Hepatocyte (in vitro differentiated cells): ENCODE measurements around the gene B4GALT5. TPM values are rescaled to one million over a fixed set of nuclear protein-coding genes. Genes with fewer than 3 reads are reported as not detected.

Source experiments
- DNase-seq: peaks from one replicate; pipeline ENCODE4 v3.0.0-alpha.2; 2016; ENCODE audit warnings: low spot score
- H2AFZ ChIP-seq: fragments of 200-600 bp; sonication (generic); 2 replicates; pipeline ENCODE4 v1.6.0; 2016; ENCODE audit warnings: antibody characterized with exemption, mild to moderate bottlenecking
- H3K27ac ChIP-seq: fragments of 200-600 bp; sonication (generic); 2 replicates; pipeline ENCODE4 v1.5.1; 2016; ENCODE audit warnings: mild to moderate bottlenecking
- H3K27me3 ChIP-seq: fragments of 200-600 bp; sonication (generic); 2 replicates; pipeline ENCODE4 v1.6.1; 2016
- H3K36me3 ChIP-seq: fragments of 200-600 bp; sonication (generic); replicated peaks from 2 replicates; pipeline ENCODE4 v1.5.1; 2016; ENCODE audit warnings: low read depth; ENCODE audit not compliant: insufficient read depth
- H3K4me1 ChIP-seq: fragments of 200-600 bp; sonication (generic); 2 replicates; pipeline ENCODE4 v1.5.1; 2016; ENCODE audit warnings: mild to moderate bottlenecking, moderate library complexity; ENCODE audit not compliant: insufficient read depth
- H3K4me2 ChIP-seq: fragments of 200-600 bp; sonication (generic); 2 replicates; pipeline ENCODE4 v1.6.0; 2016
- H3K4me3 ChIP-seq: fragments of 200-600 bp; sonication (generic); 2 replicates; pipeline ENCODE4 v1.5.1; 2016; ENCODE audit warnings: mild to moderate bottlenecking
- H3K79me2 ChIP-seq: fragments of 200-600 bp; sonication (generic); 2 replicates; pipeline ENCODE4 v1.6.0; 2017; ENCODE audit warnings: mild to moderate bottlenecking
- H3K9me2 ChIP-seq: fragments of 200-600 bp; sonication (generic); replicated peaks from 2 replicates; pipeline ENCODE4 v1.6.0; 2017; ENCODE audit warnings: mild to moderate bottlenecking; ENCODE audit not compliant: insufficient read depth
- H3K9me3 ChIP-seq: fragments of 200-600 bp; sonication (generic); 2 replicates; pipeline ENCODE4 v1.5.1; 2016; ENCODE audit warnings: low read depth, mild to moderate bottlenecking
- H4K20me1 ChIP-seq: fragments of 200-600 bp; sonication (generic); 2 replicates; pipeline ENCODE4 v1.6.0; 2016; ENCODE audit warnings: mild to moderate bottlenecking; ENCODE audit not compliant: insufficient read depth, poor library complexity, severe bottlenecking
- CTCF ChIP-seq: fragments of 200-600 bp; sonication (generic); IDR thresholded peaks from 2 replicates; pipeline ENCODE4 v1.5.1; 2016; ENCODE audit warnings: antibody characterized with exemption, mild to moderate bottlenecking; ENCODE audit not compliant: poor library complexity
- EZH2 ChIP-seq: fragments of 200-600 bp; sonication (generic); IDR thresholded peaks from 2 replicates; pipeline ENCODE4 v1.6.1; 2016; ENCODE audit warnings: antibody characterized with exemption, mild to moderate bottlenecking, borderline replicate concordance
- EZH2phosphoT487 ChIP-seq: fragments of 200-600 bp; sonication (generic); IDR thresholded peaks from one replicate; pipeline ENCODE4 v1.6.1; 2018; ENCODE audit warnings: antibody characterized with exemption, mild to moderate bottlenecking, low read depth, moderate library complexity; ENCODE audit not compliant: unreplicated experiment, severe bottlenecking
- WGBS: methylation state at CpG from one replicate; pipeline ENCODE4 v1.1.6; 2016; ENCODE audit warnings: low lambda C conversion rate; ENCODE audit errors: missing lambda C conversion rate; 5-methylcytosine and 5-hydroxymethylcytosine counted together
- polyA plus RNA-seq: library from polyadenylated mRNA; unstranded; fragments of >200 nt; fragmentation: Nextera tagmentation; extraction: Ambion mirVana; gene quantifications from 2 replicates; pipeline ENCODE4 v1.2.1, GENCODE V29; 2016
- total RNA-seq: library from RNA; depleted of rRNA; stranded (reverse); fragments of >200 nt; gene quantifications from 2 replicates; pipeline ENCODE4 v1.2.3, GENCODE V29; 2014

B4GALT5 gene
- total and polyA plus RNA-seq, 2 experiments from 2014 or later = 12.9 to 41.8 TPM

GRCh38 chr20:49599746-49600113, 113.9 kb downstream of the B4GALT5 start:
- DNase-seq = no peak
- WGBS = 97% methylated on average over 4 of the region's 4 CpGs
- H3K4me3 ChIP-seq = no peak overlapping the region

GRCh38 chr20:49597825-49598395, 115.8 kb downstream of the B4GALT5 start:
- no peak overlapping the region for H3K4me2 ChIP-seq
- 100% methylated on average over 4 of the region's 4 CpGs for WGBS
- no peaks in the 10 kb centered on the region for H4K20me1 ChIP-seq
- no peak overlapping the region for H3K27ac ChIP-seq
- H3K4me1 ChIP-seq = peaks cover 15% of the 10 kb centered on the region
- H3K79me2 ChIP-seq = no peaks in the 10 kb centered on the region
- no peaks in the 10 kb centered on the region for H3K36me3 ChIP-seq
- no peaks in the 10 kb centered on the region for H3K27me3 ChIP-seq
- H2AFZ ChIP-seq = no peak overlapping the region
- TF ChIP-seq EZH2 = no peak
- TF ChIP-seq EZH2phosphoT487 = no peak
- TF ChIP-seq CTCF = no peak
- no peaks in the 10 kb centered on the region for H3K9me3 ChIP-seq
- no peak overlapping the region for H3K4me3 ChIP-seq
- DNase-seq = no peak
- H3K9me2 ChIP-seq = no peaks in the 10 kb centered on the region

More at GRCh38 chr20:49599746-49600113, 113.9 kb downstream of the B4GALT5 start:
- H3K79me2 ChIP-seq = no peaks in the 10 kb centered on the region
- H3K4me1 ChIP-seq = peaks cover 9% of the 10 kb centered on the region
- H3K4me2 ChIP-seq = peak overlapping the region; percentile 66
- no peaks in the 10 kb centered on the region for H3K27me3 ChIP-seq
- peak overlapping the region; percentile 91 for H3K27ac ChIP-seq
- H3K9me3 ChIP-seq = no peaks in the 10 kb centered on the region
- no peak for TF ChIP-seq EZH2phosphoT487
- no peak for TF ChIP-seq CTCF
- no peak for TF ChIP-seq EZH2
- H4K20me1 ChIP-seq = no peaks in the 10 kb centered on the region
- H3K36me3 ChIP-seq = no peaks in the 10 kb centered on the region
- H3K9me2 ChIP-seq = no peaks in the 10 kb centered on the region
- no peak overlapping the region for H2AFZ ChIP-seq

- no peak overlapping the region for H3K4me2 ChIP-seq
- H3K9me2 ChIP-seq = no peaks in the 10 kb centered on the region
- no peaks in the 10 kb centered on the region for H3K79me2 ChIP-seq
- H3K27ac ChIP-seq = peak overlapping the region; percentile 84
- H2AFZ ChIP-seq = no peak overlapping the region
- whole genome bisulfite sequencing = 86% methylated on average over 15 of the region's 15 CpGs
- H3K36me3 ChIP-seq = no peaks in the 10 kb centered on the region
- H3K9me3 ChIP-seq = no peaks in the 10 kb centered on the region
- H4K20me1 ChIP-seq = no peaks in the 10 kb centered on the region
- H3K4me3 ChIP-seq = no peak overlapping the region
- no peak for DNase-seq
- no peaks in the 10 kb centered on the region for H3K27me3 ChIP-seq
- peaks cover 20% of the 10 kb centered on the region for H3K4me1 ChIP-seq
- no peak for TF ChIP-seq EZH2phosphoT487
- TF ChIP-seq CTCF = no peak
- TF ChIP-seq EZH2 = no peak
Observed at GRCh38 chr20:49595811-49596561, 117.7 kb downstream of the B4GALT5 start.
